Measurements from ENCODE around the gene EPN1. TPM values are rescaled to one million over a fixed set of nuclear protein-coding genes. Genes with fewer than 3 reads are reported as not detected.
"Not testable (repeated sequence)": the region's sequence is repeated elsewhere in the genome, so short reads cannot be mapped to it uniquely, and the experiment has no call there.

Gene EPN1
- total RNA-seq, 4 donors from 2014 or later = 121 to 242 (median 185) TPM

DNA sequence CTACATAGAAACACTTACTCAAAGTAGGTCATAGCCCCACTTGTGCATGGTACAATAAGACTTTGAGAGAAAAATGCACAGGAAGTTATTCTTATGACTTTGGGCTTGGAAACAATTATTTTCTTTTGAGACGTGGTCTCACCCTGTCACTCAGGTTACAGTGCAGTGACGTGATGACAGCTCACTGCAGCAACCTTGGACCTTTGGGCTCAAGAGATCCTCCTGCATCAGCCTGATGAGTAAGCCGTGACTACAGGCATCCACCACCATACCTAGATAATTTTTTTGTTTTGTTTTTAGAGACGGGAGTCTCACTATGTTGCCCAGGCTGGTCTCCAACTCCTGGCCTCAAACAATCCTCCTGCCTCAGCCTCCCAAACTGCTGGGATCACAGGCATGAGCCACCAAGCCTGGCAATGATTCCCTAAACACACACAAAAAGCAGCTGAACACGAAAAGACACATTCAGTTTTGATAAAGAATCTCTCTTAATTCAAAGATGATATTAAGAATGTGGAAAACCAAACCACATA is 45.3 kb downstream of the EPN1 start:
- WGBS, 2 donors (ENCODE audit: low coverage in 1 of 2) = 69 to 76% methylated on average over 4 to 5 of the region's 5 CpGs
- in situ Hi-C loops (cut with MboI; ENCODE audit: low pct_ligation_motif_present in 1 of 4, low pct_unique_long_range_greater_than_20kb in 1 of 4, low sequenced_read_pairs in 3 of 4) = no loop called here
- H3K36me3 ChIP-seq = no peaks in the 10 kb centered on the region
- H3K4me3 ChIP-seq = no peak overlapping the region
- DNase-seq = no peak
- H3K27me3 ChIP-seq = peaks cover 40% of the 10 kb centered on the region
- H3K27ac ChIP-seq = no peak overlapping the region
- H3K4me1 ChIP-seq = no peaks in the 10 kb centered on the region
- H3K9me3 ChIP-seq = no peaks in the 10 kb centered on the region
- TF ChIP-seq EP300 (IDR thresholded peaks at IDR 0.05; ENCODE audit: low read depth) (no peak), POLR2AphosphoS5 (IDR thresholded peaks at IDR 0.05) (no peak)
- intact Hi-C loops (cut with DNase I; ENCODE audit: low total_unique reads) = no loop called here

GRCh38 chr19:55720801-55721200 is 45.8 kb downstream of the EPN1 start:
- no peak overlapping the region for H3K4me3 ChIP-seq
- H3K27me3 ChIP-seq = peaks cover 35% of the 10 kb centered on the region
- no peaks in the 10 kb centered on the region for H3K9me3 ChIP-seq
- no peak overlapping the region for H3K27ac ChIP-seq
- TF ChIP-seq, protein P1, sequence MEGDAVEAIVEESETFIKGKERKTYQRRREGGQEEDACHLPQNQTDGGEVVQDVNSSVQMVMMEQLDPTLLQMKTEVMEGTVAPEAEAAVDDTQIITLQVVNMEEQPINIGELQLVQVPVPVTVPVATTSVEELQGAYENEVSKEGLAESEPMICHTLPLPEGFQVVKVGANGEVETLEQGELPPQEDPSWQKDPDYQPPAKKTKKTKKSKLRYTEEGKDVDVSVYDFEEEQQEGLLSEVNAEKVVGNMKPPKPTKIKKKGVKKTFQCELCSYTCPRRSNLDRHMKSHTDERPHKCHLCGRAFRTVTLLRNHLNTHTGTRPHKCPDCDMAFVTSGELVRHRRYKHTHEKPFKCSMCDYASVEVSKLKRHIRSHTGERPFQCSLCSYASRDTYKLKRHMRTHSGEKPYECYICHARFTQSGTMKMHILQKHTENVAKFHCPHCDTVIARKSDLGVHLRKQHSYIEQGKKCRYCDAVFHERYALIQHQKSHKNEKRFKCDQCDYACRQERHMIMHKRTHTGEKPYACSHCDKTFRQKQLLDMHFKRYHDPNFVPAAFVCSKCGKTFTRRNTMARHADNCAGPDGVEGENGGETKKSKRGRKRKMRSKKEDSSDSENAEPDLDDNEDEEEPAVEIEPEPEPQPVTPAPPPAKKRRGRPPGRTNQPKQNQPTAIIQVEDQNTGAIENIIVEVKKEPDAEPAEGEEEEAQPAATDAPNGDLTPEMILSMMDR (IDR thresholded peaks at IDR 0.05) = no peak
- no peak for TF ChIP-seq POLR2AphosphoS5 (IDR thresholded peaks at IDR 0.05)
- no peak for TF ChIP-seq EP300 (IDR thresholded peaks at IDR 0.05; ENCODE audit: low read depth)
- no peak for TF ChIP-seq POLR2A (IDR thresholded peaks at IDR 0.05)
- WGBS, 2 donors (ENCODE audit: low coverage in 1 of 2) = 82 to 95% methylated on average over 3 of the region's 3 CpGs
- in situ Hi-C loops (cut with MboI; ENCODE audit: low pct_ligation_motif_present in 1 of 4, low pct_unique_long_range_greater_than_20kb in 1 of 4, low sequenced_read_pairs in 3 of 4) = no loop called here
- intact Hi-C loops (cut with DNase I; ENCODE audit: low total_unique reads) = no loop called here
- H3K36me3 ChIP-seq = no peaks in the 10 kb centered on the region
- DNase-seq = no peak
- no peaks in the 10 kb centered on the region for H3K4me1 ChIP-seq

DNA sequence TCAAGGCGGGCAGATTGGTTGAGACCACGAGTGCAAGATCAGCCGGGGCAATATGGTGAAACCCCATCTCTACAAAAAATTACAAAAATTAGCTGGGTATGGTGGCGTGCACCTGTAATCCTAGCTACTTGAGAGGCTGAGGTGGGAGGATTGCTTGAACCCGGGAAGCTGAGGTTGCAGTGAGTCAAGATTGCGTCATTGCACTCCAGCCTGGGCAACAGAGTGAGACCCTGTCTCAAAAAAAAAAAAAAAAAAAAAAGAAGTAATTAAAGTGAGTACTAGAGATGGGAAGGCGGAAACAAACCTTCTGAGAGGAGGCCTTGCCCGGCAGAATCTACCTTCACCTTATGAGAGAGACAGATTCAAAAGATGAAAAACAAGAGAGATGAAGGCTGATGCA is 48.5 kb downstream of the EPN1 start:
- intact Hi-C loops (cut with DNase I; ENCODE audit: low total_unique reads) (no loop called here), in situ Hi-C loops (cut with MboI; ENCODE audit: low pct_ligation_motif_present in 1 of 4, low pct_unique_long_range_greater_than_20kb in 1 of 4, low sequenced_read_pairs in 3 of 4) (no loop called here)
- H3K4me3 ChIP-seq = no peak overlapping the region
- DNase-seq = no peak
- H3K36me3 ChIP-seq = no peaks in the 10 kb centered on the region
- H3K4me1 ChIP-seq = no peaks in the 10 kb centered on the region
- H3K27me3 ChIP-seq = peaks cover 27% of the 10 kb centered on the region
- TF ChIP-seq, protein P1 (IDR thresholded peaks at IDR 0.05) = no peak
- 85 to 91% methylated on average over 5 to 8 of the region's 8 CpGs for WGBS, 2 donors (ENCODE audit: low coverage in 1 of 2)
- H3K27ac ChIP-seq = no peak overlapping the region
- no peaks in the 10 kb centered on the region for H3K9me3 ChIP-seq

DNA sequence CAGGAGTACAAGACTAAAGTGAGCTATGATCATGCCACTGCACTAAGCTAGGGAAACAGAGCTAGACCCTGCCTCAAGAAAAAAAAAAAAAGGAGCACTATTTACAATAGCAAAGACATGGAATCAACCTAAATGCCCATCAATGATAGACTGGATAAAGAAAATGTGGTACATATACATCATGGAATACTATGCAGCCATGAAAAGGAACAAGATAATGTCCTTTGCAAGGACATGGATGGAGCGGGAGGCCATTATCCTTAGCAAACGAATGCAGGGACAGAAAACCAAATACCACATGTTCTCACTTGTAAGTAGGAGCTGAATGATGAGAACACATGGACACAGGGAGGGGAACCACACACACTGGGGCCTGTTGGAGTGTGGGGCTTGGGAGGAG is 55.4 kb downstream of the EPN1 start:
- H3K27ac ChIP-seq; H3K27me3 ChIP-seq; H3K4me1 ChIP-seq; in situ Hi-C loops (cut with MboI; ENCODE audit: low pct_ligation_motif_present in 1 of 4, low pct_unique_long_range_greater_than_20kb in 1 of 4, low sequenced_read_pairs in 3 of 4); intact Hi-C loops (cut with DNase I; ENCODE audit: low total_unique reads); H3K9me3 ChIP-seq; H3K36me3 ChIP-seq; H3K4me3 ChIP-seq; DNase-seq: not testable (repeated sequence)
- WGBS, 2 donors (ENCODE audit: low coverage in 1 of 2) = 82% methylated on average over 2 of the region's 2 CpGs; no CpG with 5 or more reads in 1 of the 2 donors

DNA sequence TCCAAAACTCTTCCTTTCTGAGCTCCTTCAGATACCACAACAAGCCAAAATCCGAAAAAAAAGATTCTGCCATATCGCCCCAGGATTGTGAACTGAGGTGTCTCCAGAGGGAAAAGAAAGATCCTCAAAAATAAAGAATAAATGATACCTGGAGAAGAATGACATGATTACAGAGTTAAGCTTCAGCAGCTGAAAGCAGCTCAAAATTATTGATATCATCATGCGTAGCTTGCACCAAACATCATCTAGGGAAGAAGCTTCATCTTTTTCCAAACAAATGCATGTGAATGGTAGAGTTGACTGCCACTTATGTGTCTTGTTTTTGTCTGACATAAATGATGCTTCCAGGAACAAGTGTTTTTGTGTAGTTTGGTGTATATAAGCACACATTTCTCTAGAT is 63.3 kb downstream of the EPN1 start, which contains the start of gene NLRP9:
Gene NLRP9, minus strand, starts transcription at position 101 of the 400 bp plus-strand sequence. Its CDS starts 28 bp downstream, at position 73.
- H3K9me3 ChIP-seq = no peaks in the 10 kb centered on the region
- H3K4me1 ChIP-seq = no peaks in the 10 kb centered on the region
- TF ChIP-seq EP300 (IDR thresholded peaks at IDR 0.05; ENCODE audit: low read depth) = no peak
- TF ChIP-seq POLR2AphosphoS5 (IDR thresholded peaks at IDR 0.05) = no peak
- TF ChIP-seq, protein P1 (IDR thresholded peaks at IDR 0.05) = no peak
- TF ChIP-seq POLR2A (IDR thresholded peaks at IDR 0.05) = no peak
- WGBS, 2 donors (ENCODE audit: low coverage in 1 of 2) = 90 to 100% methylated on average over 1 to 3 of the region's 3 CpGs
- no peak within 1 kb of the TSS for H3K4me3 ChIP-seq
- H3K27ac ChIP-seq = no peak within 1 kb of the TSS
- no peak for DNase-seq
- in situ Hi-C loops (cut with MboI; ENCODE audit: low pct_ligation_motif_present in 1 of 4, low pct_unique_long_range_greater_than_20kb in 1 of 4, low sequenced_read_pairs in 3 of 4) = no loop called here
- H3K27me3 ChIP-seq = no peaks in the 10 kb centered on the region
- intact Hi-C loops (cut with DNase I; ENCODE audit: low total_unique reads) = no loop called here
- H3K36me3 ChIP-seq = no peaks in the 10 kb centered on the region

Measured in transverse colon (tissue), 4 donors.